ENCODE results near the gene MYH3.

MYH3 gene

GRCh38 chr17:10612957-10613744 lies 44.0 kb downstream of the MYH3 start:
- no peak for DNase-seq

GRCh38 chr17:10610884-10611283 lies 46.2 kb downstream of the MYH3 start:
- no peak for DNase-seq

- DNase-seq, result no peak
These were observed 48.9 kb downstream of the MYH3 start for GRCh38 chr17:10608244-10608643.

- DNase-seq, result no peak
These were observed 51.0 kb downstream of the MYH3 start for GRCh38 chr17:10606110-10606509.

GRCh38 chr17:10605221-10605783 lies 51.8 kb downstream of the MYH3 start:
- DNase-seq, result no peak

GRCh38 chr17:10604521-10604920 lies 52.6 kb downstream of the MYH3 start:
- DNase-seq, result no peak

GRCh38 chr17:10603931-10604330 lies 53.2 kb downstream of the MYH3 start:
- no peak for DNase-seq

GRCh38 chr17:10600571-10600970 lies 56.5 kb downstream of the MYH3 start:
- no peak for DNase-seq

GRCh38 chr17:10598621-10599020 lies 58.5 kb downstream of the MYH3 start:
- DNase-seq, result no peak

GRCh38 chr17:10589553-10590145 lies 67.5 kb downstream of the MYH3 start:
- DNase-seq, result no peak

- no peak for DNase-seq
These were observed 71.6 kb downstream of the MYH3 start for GRCh38 chr17:10585529-10585928.

GRCh38 chr17:10583834-10584233 lies 73.3 kb downstream of the MYH3 start:
- no peak for DNase-seq

- DNase-seq, result no peak
These were observed 77.8 kb downstream of the MYH3 start for GRCh38 chr17:10579270-10579669.

Data from GDM1 (cell line).